Measurements from ENCODE around the gene LAMP5.

LAMP5 gene

DNA sequence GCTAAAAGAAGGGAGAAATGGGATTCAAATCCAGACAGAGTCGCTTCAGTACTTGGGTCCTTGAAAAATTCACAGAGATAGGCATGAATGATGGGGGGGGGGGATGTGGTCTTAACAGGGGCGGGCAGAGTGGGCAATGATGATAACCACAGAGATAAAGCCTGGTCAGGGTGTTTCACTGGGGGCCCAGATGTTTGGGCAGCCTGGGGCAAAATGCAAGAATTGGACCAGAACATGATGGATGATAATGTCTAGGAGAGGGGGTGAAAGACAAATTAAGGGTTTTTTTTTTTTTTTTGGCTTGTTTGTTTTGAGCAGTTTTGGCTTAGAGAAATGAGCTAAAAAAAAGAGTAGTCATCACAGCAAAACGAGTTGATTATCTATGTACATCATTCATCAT is 57.4 kb downstream of the LAMP5 start:
- H3K4me3 ChIP-seq (ENCODE audit: low read length): no peak overlapping the region
- no peak for DNase-seq (ENCODE audit: low read depth)
- TF ChIP-seq, protein P1, sequence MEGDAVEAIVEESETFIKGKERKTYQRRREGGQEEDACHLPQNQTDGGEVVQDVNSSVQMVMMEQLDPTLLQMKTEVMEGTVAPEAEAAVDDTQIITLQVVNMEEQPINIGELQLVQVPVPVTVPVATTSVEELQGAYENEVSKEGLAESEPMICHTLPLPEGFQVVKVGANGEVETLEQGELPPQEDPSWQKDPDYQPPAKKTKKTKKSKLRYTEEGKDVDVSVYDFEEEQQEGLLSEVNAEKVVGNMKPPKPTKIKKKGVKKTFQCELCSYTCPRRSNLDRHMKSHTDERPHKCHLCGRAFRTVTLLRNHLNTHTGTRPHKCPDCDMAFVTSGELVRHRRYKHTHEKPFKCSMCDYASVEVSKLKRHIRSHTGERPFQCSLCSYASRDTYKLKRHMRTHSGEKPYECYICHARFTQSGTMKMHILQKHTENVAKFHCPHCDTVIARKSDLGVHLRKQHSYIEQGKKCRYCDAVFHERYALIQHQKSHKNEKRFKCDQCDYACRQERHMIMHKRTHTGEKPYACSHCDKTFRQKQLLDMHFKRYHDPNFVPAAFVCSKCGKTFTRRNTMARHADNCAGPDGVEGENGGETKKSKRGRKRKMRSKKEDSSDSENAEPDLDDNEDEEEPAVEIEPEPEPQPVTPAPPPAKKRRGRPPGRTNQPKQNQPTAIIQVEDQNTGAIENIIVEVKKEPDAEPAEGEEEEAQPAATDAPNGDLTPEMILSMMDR (conservative IDR thresholded peaks at IDR 0.05; ENCODE audit: low read length): no peak

DNA sequence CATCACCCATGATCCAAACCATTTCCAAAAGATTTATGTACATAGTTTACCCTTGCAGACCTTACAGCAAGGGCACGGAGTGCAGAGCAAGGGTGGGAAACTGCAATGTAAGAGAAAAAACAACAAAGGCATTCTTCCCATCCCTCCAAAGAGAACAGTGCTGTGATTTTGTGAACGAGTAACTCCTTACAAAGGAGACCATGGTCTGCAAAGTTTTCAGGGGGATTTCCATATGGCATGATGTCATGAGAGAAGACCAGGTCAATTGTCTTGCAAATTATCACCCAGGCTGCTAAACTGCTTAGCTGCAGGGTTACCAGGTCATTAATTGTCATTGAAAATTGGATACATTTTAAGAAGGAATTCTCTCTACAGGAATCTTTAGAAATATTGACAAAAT is 58.3 kb downstream of the LAMP5 start:
- TF ChIP-seq, protein P1 (conservative IDR thresholded peaks at IDR 0.05; ENCODE audit: low read length): no peak
- no peak overlapping the region for H3K4me3 ChIP-seq (ENCODE audit: low read length)
- DNase-seq (ENCODE audit: low read depth): no peak

DNA sequence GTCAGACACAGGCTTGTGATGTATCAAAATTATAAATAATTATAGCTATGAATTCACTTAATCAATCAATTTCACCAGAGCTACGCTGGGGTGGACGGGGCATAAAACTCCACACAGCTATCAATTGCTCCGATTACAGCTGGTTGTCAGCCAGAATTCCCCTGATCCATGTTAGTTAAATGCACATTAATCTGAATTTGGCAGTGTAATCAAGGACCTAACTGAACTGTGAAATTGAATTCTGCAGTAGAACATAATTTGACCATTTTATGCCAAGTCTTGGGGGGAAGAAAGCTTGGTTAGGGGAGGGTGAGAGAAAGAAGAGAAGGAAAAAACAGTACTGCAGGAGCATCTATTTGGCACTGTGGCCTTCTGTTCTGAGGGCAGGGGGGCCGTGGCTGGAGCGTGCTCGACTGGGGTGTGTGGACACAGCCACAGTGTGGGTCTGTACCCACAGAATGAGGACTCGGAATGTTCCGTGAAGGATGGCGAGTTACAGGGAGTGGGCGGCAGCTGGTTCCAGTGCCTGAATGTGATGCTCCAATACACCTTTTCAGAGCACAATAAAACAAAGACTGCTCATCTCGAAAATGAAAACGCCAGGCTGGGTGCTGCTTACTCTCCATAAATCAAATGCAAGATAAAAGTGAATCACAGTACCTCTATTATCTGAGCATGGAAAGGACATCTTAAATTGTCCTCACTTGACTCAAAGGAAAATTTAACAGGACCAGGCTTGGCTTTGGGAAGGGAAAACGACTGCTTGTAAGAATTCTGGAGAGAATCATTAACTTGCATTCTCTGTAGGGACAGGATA is 59.2 kb downstream of the LAMP5 start:
- DNase-seq (ENCODE audit: low read depth): no peak
- TF ChIP-seq, protein P1 (conservative IDR thresholded peaks at IDR 0.05; ENCODE audit: low read length): no peak
- no peak overlapping the region for H3K4me3 ChIP-seq (ENCODE audit: low read length)

DNA sequence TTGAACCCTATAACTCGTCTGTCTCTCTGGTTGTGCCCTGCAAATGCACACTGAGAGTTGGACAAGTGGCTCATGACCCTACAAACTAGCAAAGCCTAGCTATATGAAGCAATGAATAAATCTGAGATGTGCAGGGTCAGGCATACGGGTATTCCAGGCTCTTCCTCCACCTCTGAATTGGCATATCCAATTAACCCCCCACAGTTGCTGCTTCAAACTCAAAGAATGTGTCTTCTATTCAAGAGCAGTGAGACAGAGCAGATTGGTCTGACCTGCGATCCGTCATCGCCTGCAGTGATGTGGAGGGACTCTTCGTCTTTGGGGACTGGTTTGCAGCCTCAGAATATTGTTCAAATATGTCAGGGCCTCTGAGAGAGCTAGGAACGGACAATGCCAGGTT is 59.8 kb downstream of the LAMP5 start:
- no peak overlapping the region for H3K4me3 ChIP-seq (ENCODE audit: low read length)
- TF ChIP-seq, protein P1 (conservative IDR thresholded peaks at IDR 0.05; ENCODE audit: low read length): no peak
- DNase-seq (ENCODE audit: low read depth): no peak

DNA sequence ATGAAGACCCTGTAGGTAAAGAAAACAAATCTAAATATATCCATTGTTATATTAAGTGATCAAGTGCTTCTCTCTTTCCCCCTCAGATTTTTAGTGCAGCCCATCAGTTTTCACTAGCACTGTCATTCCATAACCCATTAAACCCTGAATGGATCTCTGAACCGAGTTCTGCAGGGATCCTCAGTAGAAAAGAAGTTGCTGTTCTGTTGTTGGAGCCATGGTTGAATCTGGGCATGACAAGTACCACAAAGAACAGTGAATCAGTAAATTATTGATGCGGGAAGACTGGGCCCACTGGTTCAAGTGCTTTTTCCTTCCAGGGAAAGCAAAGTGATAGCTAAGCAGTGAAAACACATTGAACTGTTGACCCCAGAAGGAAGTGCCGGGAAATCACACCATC is 60.4 kb downstream of the LAMP5 start:
- H3K4me3 ChIP-seq (ENCODE audit: low read length): no peak overlapping the region
- DNase-seq (ENCODE audit: low read depth): no peak
- TF ChIP-seq, protein P1 (conservative IDR thresholded peaks at IDR 0.05; ENCODE audit: low read length): no peak

DNA sequence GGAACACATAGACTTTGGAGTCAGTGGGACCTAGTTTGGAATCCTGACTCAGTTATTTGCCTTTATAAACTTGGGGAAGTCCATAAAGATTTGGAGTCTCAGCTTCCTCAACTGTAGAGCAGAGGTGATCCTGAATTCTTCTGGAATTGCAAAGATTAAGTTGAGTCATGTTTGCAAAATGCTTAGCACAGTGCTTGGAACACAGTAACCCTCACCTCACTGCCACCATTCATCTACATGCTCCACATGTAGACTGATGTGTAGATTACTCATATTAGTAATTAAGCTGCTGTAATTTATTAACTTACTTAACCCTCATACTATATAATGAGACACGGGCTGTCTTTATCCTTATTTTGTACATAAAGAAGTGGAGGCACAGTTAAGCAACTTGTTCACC is 61.4 kb downstream of the LAMP5 start:
- no peak for DNase-seq (ENCODE audit: low read depth)
- no peak overlapping the region for H3K4me3 ChIP-seq (ENCODE audit: low read length)
- TF ChIP-seq, protein P1 (conservative IDR thresholded peaks at IDR 0.05; ENCODE audit: low read length): no peak

DNA sequence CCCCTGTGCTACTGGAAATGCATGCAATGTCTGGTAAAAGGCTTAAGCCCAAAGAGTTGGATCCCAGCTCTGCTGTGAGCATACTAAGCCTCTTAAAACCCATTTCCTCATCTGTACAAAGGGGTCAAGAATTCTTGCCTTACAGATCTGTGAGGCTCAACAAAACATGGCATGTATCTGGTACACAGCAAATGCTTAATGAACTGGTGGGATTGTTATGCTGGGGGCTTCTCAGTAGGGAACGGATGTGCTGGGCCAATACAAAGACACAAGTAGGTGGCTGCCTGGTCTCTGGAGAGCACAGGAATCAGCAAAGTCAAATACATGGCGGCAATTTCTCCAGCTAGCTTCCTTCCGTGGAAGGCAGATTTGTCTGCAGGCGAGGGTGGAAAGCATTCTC is 62.3 kb downstream of the LAMP5 start:
- DNase-seq (ENCODE audit: low read depth): no peak

More for the DNA sequence above, 62.3 kb downstream of the LAMP5 start:
- no peak overlapping the region for H3K4me3 ChIP-seq (ENCODE audit: low read length)
- TF ChIP-seq, protein P1 (conservative IDR thresholded peaks at IDR 0.05; ENCODE audit: low read length): no peak
